ENCODE data around the gene KLC1.
A peak's percentile ranks its signal among the peaks of the same experiment; 100 is the strongest.

DNA sequence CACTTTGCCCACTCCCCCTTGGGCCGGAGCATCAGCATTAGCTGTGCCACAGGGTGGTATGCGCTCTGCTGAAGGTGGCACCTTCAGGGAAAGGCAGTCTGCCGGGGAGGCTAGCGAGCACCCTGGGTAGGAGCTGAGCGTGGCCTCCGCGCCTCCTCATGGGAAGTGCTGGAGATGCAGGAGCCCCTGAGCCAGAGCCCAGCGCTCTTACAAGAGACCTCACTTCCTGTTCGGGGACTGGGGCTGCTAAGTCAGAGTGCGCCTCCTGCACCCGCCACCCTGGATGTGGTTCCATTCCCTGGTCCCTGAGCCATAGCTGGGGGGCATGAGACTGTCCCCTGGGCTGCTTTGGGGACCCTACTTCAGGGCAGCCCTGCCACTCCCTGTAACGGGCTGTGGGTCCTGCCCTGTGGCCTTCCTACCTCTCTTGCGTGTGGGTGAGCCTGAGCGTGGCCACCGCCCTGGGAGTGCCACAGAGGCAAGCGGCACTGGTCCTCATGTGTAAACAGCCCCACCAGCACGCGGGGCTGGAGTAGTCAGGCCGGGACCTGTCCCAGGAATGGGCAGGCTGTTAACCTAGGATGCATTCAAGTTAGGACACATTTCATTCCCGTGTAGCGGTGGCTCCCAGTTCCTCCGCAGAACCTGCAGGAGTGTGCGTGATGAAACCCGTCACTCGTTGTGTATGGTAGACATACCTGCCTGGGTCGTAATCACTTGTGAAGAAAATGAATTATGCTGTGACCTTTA, 46.9 kb upstream of the KLC1 start:
- TF ChIP-seq, protein P1, sequence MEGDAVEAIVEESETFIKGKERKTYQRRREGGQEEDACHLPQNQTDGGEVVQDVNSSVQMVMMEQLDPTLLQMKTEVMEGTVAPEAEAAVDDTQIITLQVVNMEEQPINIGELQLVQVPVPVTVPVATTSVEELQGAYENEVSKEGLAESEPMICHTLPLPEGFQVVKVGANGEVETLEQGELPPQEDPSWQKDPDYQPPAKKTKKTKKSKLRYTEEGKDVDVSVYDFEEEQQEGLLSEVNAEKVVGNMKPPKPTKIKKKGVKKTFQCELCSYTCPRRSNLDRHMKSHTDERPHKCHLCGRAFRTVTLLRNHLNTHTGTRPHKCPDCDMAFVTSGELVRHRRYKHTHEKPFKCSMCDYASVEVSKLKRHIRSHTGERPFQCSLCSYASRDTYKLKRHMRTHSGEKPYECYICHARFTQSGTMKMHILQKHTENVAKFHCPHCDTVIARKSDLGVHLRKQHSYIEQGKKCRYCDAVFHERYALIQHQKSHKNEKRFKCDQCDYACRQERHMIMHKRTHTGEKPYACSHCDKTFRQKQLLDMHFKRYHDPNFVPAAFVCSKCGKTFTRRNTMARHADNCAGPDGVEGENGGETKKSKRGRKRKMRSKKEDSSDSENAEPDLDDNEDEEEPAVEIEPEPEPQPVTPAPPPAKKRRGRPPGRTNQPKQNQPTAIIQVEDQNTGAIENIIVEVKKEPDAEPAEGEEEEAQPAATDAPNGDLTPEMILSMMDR (IDR thresholded peaks at IDR 0.05) = no peak
- peak in 2 of 3 donors; percentile 12 to 47 for TF ChIP-seq POLR2AphosphoS5 (IDR thresholded peaks at IDR 0.05)
- no peak for TF ChIP-seq POLR2A (IDR thresholded peaks at IDR 0.05)
